Hematopoietic multipotent progenitor cell treated with erythropoietin and hydrocortisone succinate and interleukin-3 and kit ligand, for 17 days (in vitro differentiated cells): Measurements from ENCODE around the gene RABGGTB.
"Not testable (repeated sequence)": the region's sequence is repeated elsewhere in the genome, so short reads cannot be mapped to it uniquely, and the experiment has no call there.

ENCODE experiments used
- DNase-seq: peaks from one replicate; pipeline ENCODE4 v3.0.0-alpha.2; 2015; ENCODE audit warnings: low spot score

The RABGGTB gene

GRCh38 chr1:75785983-75786853 lies at the start of gene RABGGTB:
RABGGTB (plus strand) TSS chr1:75786256; CDS start chr1:75786272, 16 bp downstream.
- DNase-seq, result peak; percentile 98

- no peak for DNase-seq
These were observed 43.9 kb upstream of the RABGGTB start for GRCh38 chr1:75742047-75742625.

DNA sequence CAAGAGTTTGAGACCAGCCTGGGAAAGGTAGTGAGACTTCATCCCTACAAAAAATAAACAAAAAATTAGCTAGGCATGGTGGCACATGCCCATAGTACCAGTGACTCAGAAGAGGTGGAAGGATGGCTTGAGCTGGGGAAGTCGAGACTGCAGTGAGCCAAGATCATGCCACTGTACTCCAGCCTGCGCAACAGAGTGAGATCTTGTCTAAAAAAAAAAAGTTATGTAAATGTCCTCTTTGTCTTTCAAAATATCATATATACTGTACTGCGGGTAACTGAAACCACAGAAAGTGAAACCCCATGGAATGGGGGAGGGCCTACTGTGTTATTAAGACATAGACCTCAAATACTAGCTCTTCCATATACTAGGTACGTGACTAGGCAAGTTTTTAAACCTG lies 40.8 kb upstream of the RABGGTB start:
- DNase-seq, result no peak

- not testable (repeated sequence) for DNase-seq
These were observed 28.8 kb upstream of the RABGGTB start for GRCh38 chr1:75757210-75757609.

DNA sequence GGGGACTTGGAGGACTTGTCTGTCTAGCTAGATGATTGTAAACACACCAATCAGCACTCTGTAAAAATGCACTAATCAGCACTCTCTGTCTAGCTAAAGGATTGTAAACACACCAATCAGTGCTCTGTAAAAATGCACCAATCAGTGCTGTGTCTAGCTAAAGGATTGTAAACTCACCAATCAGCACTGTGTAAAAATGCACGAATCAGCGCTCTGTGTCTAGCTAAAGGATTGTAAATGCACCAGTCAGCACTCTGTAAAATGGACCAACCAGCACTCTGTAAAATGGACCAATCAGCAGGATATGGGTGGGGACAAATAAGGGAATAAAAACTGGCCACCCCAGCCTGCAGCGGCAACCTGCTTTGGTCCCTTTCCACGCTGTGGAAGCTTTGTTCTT lies 27.5 kb upstream of the RABGGTB start:
- not testable (repeated sequence) for DNase-seq

DNA sequence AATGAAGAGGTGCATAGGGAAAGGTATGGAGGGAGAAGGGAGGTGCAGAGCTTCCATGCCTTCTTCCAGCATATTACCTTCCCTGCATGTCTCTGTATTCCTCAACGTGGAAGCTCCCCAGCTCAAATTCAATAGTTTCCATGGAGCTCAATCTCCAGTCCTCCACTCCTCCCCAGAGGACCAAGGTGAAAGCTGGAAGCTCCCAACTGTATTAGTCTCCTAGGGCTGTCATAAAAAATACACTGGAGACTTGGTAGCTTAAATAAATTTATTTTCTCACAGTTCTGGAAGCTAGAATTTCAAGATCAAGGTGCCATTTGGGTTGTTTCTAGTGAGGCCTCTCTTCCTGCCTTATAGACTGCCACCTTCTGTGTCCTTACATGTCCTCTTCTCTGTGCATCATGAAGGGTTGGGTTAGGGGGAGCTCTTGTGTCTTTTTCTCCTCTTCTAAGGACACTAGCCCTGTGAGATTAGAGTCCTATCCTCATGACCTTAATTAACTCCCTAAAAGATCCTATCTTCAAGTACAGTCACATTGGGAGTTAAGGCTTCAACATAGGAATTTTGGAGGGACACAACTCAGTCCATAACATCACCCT lies 21.9 kb upstream of the RABGGTB start:
- DNase-seq, result no peak

DNA sequence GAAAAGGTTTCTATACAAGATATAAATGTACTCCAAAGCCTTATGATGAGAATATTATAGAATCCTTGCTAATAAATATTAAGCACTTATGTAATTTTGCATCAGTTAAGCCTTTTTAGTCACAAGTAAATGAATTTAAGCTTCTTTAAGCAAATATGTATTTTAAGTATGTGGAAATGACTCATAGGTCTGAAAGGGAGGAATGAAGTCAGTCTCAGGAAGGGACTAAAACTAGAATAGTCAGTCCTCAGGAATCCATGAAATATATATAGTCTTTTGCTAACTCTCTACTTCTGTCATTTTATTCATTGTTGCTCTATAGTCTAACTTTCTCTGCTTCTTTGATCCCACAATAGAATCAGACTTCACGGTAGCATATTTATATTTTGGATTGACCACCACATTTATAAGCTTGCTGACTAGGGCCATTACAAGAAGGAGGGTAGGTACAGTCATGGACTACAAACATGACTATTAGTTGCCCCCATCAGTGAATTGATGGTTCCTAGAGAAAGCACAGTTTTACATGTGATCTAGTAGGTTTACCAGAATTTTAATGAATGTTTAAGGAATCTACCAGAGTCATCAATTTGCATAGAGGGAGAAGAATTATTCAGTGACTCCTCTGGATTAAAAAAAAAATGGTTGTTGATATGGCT lies 20.2 kb upstream of the RABGGTB start:
- DNase-seq, result no peak

DNA sequence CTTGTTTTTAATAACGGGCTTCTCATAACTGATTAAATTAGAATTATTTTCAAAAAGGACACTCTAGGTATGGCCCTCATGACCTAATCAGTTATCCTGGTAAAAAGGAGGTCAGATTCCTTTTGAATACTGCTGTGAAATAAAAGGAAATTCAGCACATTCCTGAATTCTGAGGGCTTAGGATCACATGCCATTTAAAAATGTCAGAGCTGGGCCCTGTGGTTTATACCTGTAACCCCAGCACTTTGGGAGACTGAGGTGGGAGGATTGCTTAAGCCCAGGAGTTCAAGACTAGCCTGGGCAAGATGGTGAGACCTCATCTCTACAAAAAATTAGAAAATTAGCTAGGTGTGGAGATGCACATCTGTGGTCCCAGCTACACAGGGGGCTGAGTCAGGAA lies 18.0 kb upstream of the RABGGTB start:
- DNase-seq, result no peak

DNA sequence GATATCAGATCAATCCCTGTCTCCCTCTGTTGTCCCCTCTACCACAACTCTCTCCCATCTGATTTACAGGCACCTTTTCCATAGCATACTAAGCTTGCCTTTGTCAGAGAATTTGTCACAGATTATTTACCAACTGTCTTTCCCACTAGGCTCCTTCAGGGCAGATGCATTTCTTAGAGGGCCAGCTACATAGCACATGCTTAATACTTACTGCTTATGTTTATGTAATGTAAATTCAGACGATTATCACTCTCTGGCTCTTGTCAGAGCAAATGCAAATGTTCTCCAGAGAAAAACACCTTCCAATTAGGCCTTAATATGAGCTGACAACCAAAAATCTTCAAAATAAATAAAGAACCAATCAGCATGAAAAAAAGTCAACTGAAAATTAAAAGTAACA lies 15.3 kb upstream of the RABGGTB start:
- no peak for DNase-seq

DNA sequence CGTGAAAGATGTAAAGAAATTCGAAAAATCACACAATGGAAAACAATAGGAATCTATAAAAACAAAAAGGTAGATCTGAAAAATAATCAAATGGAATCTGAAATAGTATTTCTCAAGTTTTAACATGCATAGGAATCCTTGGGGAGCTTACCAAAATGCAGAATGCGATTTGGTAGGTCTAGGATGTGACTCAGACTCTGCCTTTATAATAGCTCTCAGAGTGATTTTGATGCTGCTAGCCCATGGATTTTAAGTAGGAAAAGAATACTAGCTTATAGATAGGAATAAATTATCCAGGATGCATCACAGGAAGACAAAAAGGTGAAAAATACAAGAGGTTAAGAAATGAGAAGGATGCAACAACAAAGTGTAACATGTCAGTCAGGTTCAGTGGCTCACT lies 14.1 kb upstream of the RABGGTB start:
- DNase-seq, result no peak

DNA sequence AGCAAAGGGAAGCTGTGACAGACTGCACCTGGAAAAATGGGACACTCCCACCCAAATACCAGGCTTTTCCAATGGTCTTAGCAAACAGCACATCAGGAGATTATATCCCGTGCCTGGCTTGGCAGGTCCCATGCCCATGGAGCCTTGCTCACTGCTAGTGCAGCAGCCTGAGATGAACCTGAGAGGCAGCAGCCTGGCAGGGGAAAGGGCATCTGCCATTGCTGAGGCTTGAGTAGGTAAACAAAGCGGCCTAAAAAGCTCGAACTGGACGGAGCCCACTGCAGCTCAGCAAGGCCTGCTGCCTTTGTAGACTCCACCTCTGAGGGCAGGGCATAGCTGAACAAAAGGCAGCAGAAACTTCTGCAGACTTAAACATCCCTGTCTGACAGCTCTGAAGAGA lies 8.2 kb upstream of the RABGGTB start:
- DNase-seq, result not testable (repeated sequence)

GRCh38 chr1:75778694-75779093 lies 7.4 kb upstream of the RABGGTB start:
- not testable (repeated sequence) for DNase-seq

GRCh38 chr1:75780183-75780582 lies 5.9 kb upstream of the RABGGTB start:
- DNase-seq, result not testable (repeated sequence)

GRCh38 chr1:75783920-75784319 lies 2.1 kb upstream of the RABGGTB start:
- not testable (repeated sequence) for DNase-seq

- DNase-seq, result peak; percentile 41
These were observed 605 bp upstream of the RABGGTB start for GRCh38 chr1:75785320-75785982.

GRCh38 chr1:75786901-75787493 lies 941 bp downstream of the RABGGTB start:
- DNase-seq, result peak; percentile 63

- no peak for DNase-seq
These were observed 1.5 kb downstream of the RABGGTB start for GRCh38 chr1:75787524-75787923.

GRCh38 chr1:75789988-75790387 lies 3.9 kb downstream of the RABGGTB start:
- DNase-seq, result no peak

GRCh38 chr1:75791022-75791421 lies 5.0 kb downstream of the RABGGTB start:
- DNase-seq, result no peak

DNA sequence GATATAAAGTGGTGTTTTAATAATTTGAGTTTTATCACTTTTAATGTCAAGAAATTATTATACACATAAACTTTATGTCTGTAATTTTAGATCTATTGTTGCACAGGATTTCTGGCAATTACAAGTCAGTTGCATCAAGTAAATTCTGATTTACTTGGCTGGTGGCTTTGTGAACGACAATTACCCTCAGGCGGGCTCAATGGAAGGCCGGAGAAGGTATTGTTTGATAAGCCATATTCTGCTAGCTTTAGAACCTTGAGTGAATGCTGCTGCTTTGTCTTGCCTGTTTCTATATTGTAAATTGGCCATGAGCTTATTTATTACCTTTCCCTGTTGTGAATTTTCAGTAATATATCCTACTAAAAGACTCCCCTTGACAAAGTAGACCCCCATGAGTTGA lies 6.0 kb downstream of the RABGGTB start:
- DNase-seq, result no peak

GRCh38 chr1:75794382-75794781 lies 8.3 kb downstream of the RABGGTB start:
- no peak for DNase-seq
